ENCODE results near the gene GNL3. TPM values are rescaled to one million over a fixed set of nuclear protein-coding genes. Genes with fewer than 3 reads are reported as not detected.

GNL3 gene
- total RNA-seq, 1 experiment from 2014 or later, result 148 TPM

DNA sequence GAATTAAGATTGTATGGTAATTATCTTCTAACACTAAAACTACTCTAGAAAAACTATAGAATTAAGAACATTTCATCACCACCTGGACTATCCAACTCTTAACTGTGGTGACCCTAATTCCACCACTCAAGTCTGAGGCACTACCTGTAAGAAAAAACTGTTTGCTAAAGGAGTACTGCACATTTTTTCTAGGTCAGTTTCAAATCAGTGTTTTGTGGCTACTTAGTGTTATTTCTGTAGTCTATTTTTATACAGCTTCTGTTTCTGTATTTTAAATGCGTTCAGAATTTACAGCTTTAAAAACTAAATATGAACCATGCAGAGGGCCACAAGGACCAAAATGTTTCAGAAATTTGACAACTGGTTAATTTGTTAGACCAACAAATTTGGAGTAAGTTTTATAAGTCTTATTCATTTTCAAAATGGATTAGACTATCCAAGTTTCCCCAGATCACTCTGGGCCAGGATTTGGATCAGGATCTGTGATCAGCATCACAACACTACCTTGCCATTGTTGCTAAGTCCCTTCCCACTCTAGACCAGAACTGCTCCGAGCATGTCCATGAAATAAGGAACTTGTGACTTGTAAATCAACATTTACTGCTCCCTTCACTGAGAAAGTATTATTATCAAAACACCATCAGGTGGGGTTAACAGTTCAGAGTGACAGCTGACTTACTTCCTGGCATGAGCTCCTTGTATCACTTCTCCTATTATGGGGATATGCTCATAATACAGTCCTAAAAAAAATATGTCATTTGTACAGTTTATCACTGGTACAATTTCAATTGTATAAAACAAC, 11.2 kb downstream of the GNL3 start:
- Histone ChIP-seq H3K36me3 (replicated peaks; ENCODE audit: control insufficient read depth, insufficient read depth, low read length) (peaks cover 39% of the 10 kb centered on the region), H3K4me3 (ENCODE audit: insufficient read depth, low read depth, low read length) (no peak overlapping the region), H3K27me3 (ENCODE audit: control insufficient read depth, insufficient read depth, low read length) (no peaks in the 10 kb centered on the region)
- DNase-seq, result no peak

DNA sequence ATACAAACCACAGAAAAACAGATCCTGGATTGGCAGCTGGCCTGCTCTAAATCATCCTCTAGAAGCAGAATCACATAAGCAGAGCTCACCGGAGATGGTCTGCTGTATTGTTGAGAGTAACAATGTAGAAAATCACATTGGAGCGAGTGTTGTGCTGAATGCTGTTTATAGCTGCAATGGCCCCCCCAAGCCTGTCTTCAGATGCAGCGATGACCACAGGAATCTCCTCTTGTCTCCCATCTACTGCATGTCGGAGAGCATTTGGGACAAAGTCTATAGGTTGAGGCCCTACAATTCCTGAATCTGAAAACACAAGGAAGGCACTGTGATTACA, 11.8 kb downstream of the GNL3 start:
- Histone ChIP-seq H3K4me3 (ENCODE audit: insufficient read depth, low read depth, low read length) (no peak overlapping the region), H3K36me3 (replicated peaks; ENCODE audit: control insufficient read depth, insufficient read depth, low read length) (peaks cover 34% of the 10 kb centered on the region), H3K27me3 (ENCODE audit: control insufficient read depth, insufficient read depth, low read length) (no peaks in the 10 kb centered on the region)
- no peak for DNase-seq

DNA sequence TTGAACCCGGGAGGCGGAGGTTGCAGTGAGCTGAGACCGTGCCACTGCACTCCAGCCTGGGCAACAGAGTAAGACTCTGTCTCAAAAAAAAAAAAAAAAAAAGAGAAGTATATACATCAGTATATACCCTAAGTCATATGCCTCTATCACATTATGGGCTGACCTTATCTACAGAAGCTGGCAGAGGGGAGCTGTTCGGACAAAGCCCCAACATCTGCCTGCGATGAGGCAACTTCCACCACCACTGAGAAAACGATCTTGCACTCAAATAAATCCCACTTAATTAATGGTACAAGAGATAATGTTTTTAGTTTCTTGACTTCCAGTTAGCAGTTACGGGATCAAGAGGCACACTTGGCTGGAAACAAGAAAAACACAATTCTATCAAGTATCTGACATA, 17.5 kb downstream of the GNL3 start:
- H3K27me3 ChIP-seq (ENCODE audit: control insufficient read depth, insufficient read depth, low read length), result no peaks in the 10 kb centered on the region
- DNase-seq, result no peak
- peaks cover 2% of the 10 kb centered on the region for H3K36me3 ChIP-seq (replicated peaks; ENCODE audit: control insufficient read depth, insufficient read depth, low read length)
- H3K4me3 ChIP-seq (ENCODE audit: insufficient read depth, low read depth, low read length), result no peak overlapping the region

DNA sequence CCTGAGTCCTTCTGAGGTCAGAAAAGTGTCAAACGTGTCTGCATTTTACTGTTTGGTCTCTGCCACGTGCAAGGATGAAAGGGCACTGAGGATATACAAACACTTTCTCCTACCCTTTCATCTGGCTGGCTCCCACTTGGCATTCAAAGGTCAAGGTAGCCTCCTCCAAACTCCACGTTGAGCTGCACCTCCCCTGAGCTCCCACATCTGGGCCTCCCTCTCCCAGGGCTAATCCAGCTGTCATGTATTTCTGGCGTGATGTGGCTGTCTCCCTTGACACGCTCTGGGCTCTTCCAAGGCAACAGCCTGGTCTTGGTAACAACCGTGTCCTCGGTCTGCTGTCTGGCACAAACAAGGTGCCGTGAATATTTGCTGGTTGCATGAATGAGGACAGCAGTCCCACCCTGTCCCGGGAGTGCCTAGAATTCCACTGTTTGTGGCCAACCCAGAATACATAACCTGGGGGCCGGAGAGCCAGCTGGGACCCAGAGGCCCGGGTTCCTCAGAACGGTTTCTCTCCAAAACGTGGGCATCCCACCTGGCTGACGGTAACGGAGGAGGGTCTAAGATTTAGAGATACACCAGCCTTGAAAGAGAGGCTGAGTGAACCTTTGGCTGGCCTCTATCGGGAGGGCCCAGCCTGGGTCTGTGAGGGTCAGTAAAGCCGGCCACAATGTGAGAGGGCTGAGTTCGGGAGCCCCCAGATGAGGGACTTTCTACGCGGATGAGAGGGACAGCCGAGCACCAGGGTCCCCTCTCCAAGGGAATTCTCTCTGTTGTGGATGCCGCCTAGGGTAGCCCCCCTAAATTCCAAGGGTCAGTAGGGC, 19.0 kb downstream of the GNL3 start:
- H3K36me3 ChIP-seq (replicated peaks; ENCODE audit: control insufficient read depth, insufficient read depth, low read length), result peaks cover 2% of the 10 kb centered on the region
- peak overlapping the region; percentile 94 for H3K4me3 ChIP-seq (ENCODE audit: insufficient read depth, low read depth, low read length)
- no peaks in the 10 kb centered on the region for H3K27me3 ChIP-seq (ENCODE audit: control insufficient read depth, insufficient read depth, low read length)
- DNase-seq, result peak; percentile 42

DNA sequence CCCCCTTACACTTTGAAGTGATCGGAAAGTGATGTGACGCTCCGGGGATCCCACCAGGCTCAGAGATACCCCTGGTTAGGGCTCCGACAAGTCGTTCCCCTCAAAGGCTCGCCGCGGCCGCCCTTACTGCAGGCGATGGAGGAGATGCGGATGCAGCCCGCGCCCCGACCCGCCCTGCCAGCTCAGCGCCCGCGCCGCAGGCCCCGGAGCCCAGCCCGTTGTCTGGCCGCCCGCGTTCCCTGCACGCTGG, 19.5 kb downstream of the GNL3 start:
- Histone ChIP-seq H3K36me3 (replicated peaks; ENCODE audit: control insufficient read depth, insufficient read depth, low read length) (peaks cover 2% of the 10 kb centered on the region), H3K27me3 (ENCODE audit: control insufficient read depth, insufficient read depth, low read length) (no peaks in the 10 kb centered on the region), H3K4me3 (ENCODE audit: insufficient read depth, low read depth, low read length) (peak overlapping the region; percentile 94)
- DNase-seq, result no peak

DNA sequence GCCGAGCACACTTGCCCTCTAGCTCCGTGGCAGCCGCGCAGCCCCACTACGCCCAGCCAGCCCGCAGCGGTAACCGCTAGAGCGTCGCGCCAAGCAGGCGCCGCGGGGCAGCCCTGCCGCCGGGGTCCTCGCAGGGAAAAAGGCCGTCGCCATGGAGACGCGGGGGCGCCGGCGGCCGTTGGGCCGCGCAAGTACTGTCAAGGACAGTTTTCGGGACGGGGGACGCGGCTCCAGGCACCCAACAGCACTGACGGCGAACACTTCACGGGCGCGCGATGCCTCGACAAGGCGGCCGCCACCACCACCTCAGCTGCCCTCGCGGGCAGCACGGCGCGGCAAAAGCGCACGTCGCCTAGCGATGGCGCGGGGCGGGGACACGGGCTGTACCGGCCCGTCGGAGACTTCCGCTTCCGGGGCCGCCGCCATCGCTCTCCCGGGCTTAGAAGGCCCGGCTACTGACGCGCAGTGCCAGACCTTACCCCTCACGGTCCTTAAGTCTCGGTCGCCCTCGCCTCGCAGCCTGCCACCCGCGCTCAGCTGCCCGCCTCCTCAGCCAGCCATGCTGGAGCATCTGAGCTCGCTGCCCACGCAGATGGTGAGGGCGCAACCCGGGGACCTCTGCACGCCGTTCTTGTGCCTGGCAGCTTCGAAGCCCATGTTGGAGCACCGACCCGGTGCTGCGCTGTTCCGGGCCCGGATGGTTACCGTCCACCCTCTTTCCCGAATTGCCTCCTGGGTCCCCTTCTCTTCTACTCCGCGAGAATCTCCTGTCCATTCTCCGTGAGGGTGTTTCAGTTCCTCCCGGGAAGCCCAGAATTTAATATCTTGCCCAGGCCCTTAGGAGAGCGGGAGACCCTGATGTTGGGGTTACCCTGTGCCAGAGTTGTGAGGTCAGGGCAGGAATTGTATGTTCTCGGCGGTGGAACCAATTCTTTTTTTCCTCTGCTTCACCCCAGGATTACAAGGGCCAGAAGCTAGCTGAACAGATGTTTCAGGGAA, 20.2 kb downstream of the GNL3 start, which contains the start of the genes GLT8D1 and SPCS1:
GLT8D1 (minus strand) TSS at position 104 of the 999 bp plus-strand sequence. CDS start 5,331 bp downstream, outside the sequence.
SPCS1 (plus strand) TSS at position 419 of the 999 bp plus-strand sequence; CDS start at position 560, 141 bp downstream.
- DNase-seq, result peak; percentile 96
- Histone ChIP-seq H3K27me3 (ENCODE audit: control insufficient read depth, insufficient read depth, low read length) (no peaks in the 10 kb centered on the region), H3K36me3 (replicated peaks; ENCODE audit: control insufficient read depth, insufficient read depth, low read length) (peaks cover 2% of the 10 kb centered on the region), H3K4me3 (ENCODE audit: insufficient read depth, low read depth, low read length) (peak within 1 kb of the TSS; percentile 94)

DNA sequence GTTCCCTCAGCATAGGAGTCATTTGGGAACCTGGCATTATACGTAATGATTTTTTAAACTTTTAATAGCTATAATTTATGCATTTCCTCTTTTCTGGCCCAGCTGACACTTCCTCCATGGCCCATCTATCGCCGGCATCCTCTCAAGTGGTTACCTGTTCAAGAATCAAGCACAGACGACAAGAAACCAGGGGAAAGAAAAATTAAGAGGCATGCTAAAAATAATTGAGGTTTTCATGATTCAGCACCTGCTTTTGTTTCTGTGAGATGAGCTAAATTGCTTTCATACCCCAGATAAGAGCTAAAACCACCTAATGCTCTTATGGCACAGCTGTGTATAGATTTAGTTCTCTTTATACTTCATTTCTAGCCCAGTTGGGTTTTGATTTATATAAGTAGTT, 21.8 kb downstream of the GNL3 start:
- no peaks in the 10 kb centered on the region for H3K27me3 ChIP-seq (ENCODE audit: control insufficient read depth, insufficient read depth, low read length)
- H3K36me3 ChIP-seq (replicated peaks; ENCODE audit: control insufficient read depth, insufficient read depth, low read length), result peaks cover 4% of the 10 kb centered on the region
- no peak overlapping the region for H3K4me3 ChIP-seq (ENCODE audit: insufficient read depth, low read depth, low read length)

DNA sequence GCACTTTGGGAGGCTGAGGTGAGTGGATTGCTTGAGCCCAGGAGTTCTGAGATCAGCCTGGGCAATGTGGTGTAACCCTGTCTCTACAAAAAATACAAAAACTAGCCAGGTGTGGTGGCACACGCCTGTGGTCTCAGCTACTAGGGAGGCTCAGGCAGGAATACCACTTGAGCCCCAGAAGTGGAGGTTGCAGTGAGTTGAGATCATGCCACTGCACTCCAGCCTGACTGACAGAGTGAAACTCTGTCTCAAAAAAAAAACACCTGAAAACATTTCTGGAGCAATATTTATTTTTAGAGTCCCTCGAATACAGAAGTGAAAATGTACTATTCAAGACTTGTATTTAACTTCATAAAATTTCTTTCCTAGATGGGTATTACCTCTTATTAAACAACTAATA, 24.7 kb downstream of the GNL3 start:
- H3K27me3 ChIP-seq (ENCODE audit: control insufficient read depth, insufficient read depth, low read length), result no peaks in the 10 kb centered on the region
- no peak overlapping the region for H3K4me3 ChIP-seq (ENCODE audit: insufficient read depth, low read depth, low read length)
- H3K36me3 ChIP-seq (replicated peaks; ENCODE audit: control insufficient read depth, insufficient read depth, low read length), result peaks cover 4% of the 10 kb centered on the region
- DNase-seq, result no peak

More for the DNA sequence above, 21.8 kb downstream of the GNL3 start:
- DNase-seq, result no peak

DNA sequence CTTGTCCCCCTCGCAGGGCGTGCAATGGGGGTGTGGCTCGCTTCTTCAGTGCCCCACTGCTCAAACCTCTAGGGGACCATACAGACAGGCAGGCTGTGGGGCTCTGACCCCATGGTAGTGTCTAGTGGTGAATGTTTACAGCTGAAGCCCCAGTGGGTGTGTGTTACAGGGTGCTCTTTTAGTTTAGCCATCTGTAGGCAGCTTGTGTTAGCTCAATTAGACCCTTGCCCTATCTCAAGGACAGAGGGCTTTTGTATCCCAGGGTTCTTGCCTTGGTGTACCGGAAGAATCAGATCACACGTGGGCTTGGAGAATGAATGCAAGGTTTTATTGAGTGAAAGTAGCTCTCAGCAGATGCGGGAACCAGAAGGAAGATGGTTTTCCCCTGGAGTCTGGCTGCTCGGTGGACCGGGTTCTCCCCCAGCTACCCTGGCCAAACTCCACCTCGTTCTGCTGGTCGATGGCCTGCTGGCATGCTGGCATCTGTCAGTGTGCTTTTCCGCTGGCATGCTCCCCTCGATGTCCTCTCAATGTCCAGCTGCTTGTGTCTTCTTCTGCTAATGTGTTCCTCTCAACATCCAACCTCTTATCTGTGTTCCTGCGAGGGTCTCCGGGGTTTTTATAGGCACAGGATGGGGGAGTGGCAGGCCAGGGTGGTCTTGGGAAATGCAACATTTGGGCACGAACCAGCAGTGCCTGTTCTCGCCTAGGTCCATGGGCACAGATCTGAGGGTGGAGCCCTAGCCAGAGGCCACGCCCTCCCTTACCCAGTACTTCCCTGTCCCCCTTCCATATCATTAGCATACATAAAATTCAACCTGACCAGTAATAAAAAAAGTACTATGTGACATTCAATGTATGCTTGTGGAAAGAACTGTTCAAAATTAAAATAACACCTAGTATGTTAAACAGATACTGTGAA, 26.7 kb downstream of the GNL3 start:
- DNase-seq, result no peak
- Histone ChIP-seq H3K4me3 (ENCODE audit: insufficient read depth, low read depth, low read length) (no peak overlapping the region), H3K36me3 (replicated peaks; ENCODE audit: control insufficient read depth, insufficient read depth, low read length) (peaks cover 4% of the 10 kb centered on the region), H3K27me3 (ENCODE audit: control insufficient read depth, insufficient read depth, low read length) (no peaks in the 10 kb centered on the region)

DNA sequence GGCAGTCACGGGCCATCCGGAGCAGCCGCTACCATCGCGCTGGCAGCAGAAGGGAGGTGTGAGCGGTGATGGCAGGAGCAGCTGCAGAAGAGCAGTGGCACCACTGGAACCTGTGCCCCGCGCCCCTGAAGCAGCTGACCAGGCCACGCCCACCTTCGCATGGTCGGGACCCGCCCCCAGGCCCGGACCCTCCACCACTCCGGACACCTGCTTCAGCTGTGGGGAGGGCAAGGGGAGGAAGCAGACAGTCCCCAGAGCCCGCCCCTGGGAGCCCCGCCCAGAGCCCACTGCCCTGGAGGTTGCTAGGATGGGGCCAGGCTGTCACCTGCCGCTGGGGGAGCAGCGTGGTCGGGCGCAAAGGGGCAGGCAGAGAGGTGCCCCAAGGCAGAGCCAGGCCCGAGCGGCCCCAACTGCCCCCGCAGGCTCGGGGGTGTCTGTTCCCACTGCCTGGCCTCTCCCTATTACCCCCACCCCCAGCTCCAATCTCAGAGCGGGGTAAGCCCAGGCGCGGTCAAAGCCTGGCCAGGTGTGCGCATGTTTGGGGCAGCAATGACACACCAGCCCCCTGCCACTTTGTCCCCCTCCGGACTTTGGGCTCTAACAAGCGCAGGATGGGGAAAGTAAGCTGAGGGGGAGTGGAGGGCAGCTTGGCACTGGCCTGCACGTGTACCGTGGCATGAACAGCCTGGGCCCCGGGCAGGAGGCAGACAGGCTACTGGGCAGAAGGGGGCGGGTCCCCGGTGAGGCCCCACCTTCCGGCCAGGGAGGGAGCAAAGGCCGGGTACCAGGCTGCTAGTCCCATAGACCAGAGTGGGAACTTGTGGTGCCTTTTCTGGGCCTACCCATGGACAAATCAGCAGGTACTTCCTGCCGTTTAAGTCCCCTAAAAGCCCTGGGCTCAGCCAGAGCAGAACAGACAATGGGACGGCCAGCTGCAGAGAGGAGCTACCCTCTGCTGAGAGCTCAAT, 28.8 kb downstream of the GNL3 start:
- DNase-seq, result peak; percentile 98
- Histone ChIP-seq H3K36me3 (replicated peaks; ENCODE audit: control insufficient read depth, insufficient read depth, low read length) (peaks cover 2% of the 10 kb centered on the region), H3K27me3 (ENCODE audit: control insufficient read depth, insufficient read depth, low read length) (no peaks in the 10 kb centered on the region), H3K4me3 (ENCODE audit: insufficient read depth, low read depth, low read length) (peak overlapping the region; percentile 50)

DNA sequence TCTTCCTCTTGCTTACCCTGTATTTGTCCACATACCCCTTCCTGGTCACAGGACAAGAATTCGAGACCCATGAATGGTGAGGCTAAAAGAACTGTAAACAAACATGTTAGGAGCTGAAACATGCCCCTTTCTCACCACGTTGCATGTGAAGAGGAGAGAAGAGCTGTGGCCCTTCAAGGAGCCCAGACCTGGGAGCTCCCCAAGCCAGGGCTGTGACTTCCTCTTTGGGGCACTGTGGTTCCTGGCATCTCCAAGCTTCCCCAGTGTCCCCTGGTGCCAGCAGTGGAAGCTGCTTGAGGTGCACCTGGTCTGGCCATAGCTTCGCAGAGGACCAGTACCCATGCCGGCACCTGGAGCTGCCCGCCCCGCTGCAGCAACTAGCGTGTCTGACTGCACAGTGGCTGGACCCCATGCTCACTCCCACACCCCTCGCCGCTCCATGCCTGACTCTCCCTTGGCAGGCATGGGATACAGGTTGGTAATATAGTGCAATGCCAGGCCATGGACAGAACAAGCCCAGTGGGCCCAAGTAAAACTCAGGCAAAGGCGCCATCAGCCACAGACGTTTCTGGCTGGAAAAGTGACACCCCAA, 30.0 kb downstream of the GNL3 start:
- Histone ChIP-seq H3K4me3 (ENCODE audit: insufficient read depth, low read depth, low read length) (no peak overlapping the region), H3K36me3 (replicated peaks; ENCODE audit: control insufficient read depth, insufficient read depth, low read length) (peaks cover 2% of the 10 kb centered on the region; the same call in 1 of the 2 replicates), H3K27me3 (ENCODE audit: control insufficient read depth, insufficient read depth, low read length) (no peaks in the 10 kb centered on the region)
- DNase-seq, result no peak

DNA sequence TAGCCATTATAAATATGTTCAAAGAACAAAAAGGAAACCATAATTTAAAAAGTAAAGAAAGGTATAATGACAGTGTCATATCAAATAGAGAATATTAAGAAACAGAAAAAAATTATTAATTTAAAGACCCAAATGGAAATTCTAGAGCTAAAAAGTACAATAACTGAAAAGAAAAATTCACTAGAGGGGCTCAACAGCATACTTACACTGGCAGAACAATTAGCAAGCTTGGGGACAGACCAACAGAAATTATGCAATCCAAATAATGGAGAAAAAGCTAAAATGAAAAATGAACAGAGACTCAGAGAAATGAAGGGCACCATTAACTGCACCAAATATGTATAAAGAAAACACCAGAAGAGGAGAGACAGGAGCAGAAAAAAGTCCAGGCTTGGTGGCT, 33.8 kb downstream of the GNL3 start:
- Histone ChIP-seq H3K4me3 (ENCODE audit: insufficient read depth, low read depth, low read length) (no peak overlapping the region), H3K36me3 (replicated peaks; ENCODE audit: control insufficient read depth, insufficient read depth, low read length) (no peaks in the 10 kb centered on the region; the same call in 1 of the 2 replicates), H3K27me3 (ENCODE audit: control insufficient read depth, insufficient read depth, low read length) (no peaks in the 10 kb centered on the region)
- DNase-seq, result no peak

All from H7 (cell line).